SK-N-SH (cell line): ENCODE results near the gene PSMD7. TPM values are rescaled to one million over a fixed set of nuclear protein-coding genes. Genes with fewer than 3 reads are reported as not detected.

ENCODE experiments used
- CTCF ChIA-PET: fragments of 300-600, 350-600 bp; formaldehyde crosslinking; extraction: SDS; loops from one replicate; lab custom pipeline; 2021; lab: Yijun Ruan, JAX
- POLR2A ChIA-PET: fragments of 350-600 bp; sonication (Branson Sonifier 250); formaldehyde crosslinking; extraction: SDS; loops from one replicate; lab custom pipeline; 2020; ENCODE audit warnings: antibody characterized with exemption, inconsistent platforms; lab: Yijun Ruan, JAX
- DNase-seq: peaks from one replicate; pipeline ENCODE4 v3.0.0; 2012
- H2AFZ ChIP-seq: fragments of 200-600 bp; sonication (generic); 2 replicates; pipeline ENCODE4 v1.8.1; 2016; ENCODE audit warnings: antibody characterized with exemption, mild to moderate bottlenecking, low read depth
- H3F3A ChIP-seq: fragments of 200-600 bp; sonication (generic); replicated peaks from 2 replicates; pipeline ENCODE3; 2016; ENCODE audit warnings: antibody characterized with exemption, mild to moderate bottlenecking; ENCODE audit not compliant: insufficient read depth
- H3K27ac ChIP-seq, 2 experiments: fragments of 200-500 bp in 1 of 2; fragments of 200-600 bp in 1 of 2; sonication (Bioruptor generic) in 1 of 2; sonication (generic), shearing (Covaris generic) in 1 of 2; 2 replicates each; pipeline versions ENCODE4 v1.5.1 to v1.6.1; 2014 to 2016; ENCODE audit warnings: low read depth in 2 of 2, inconsistent platforms in 1 of 2, low read length in 1 of 2, mild to moderate bottlenecking in 1 of 2, mixed read lengths in 1 of 2
- H3K27me3 ChIP-seq: fragments of 200-600 bp; sonication (generic), shearing (Covaris generic); 2 replicates; pipeline ENCODE4 v1.6.1; 2016; ENCODE audit warnings: mixed run types; ENCODE audit not compliant: insufficient read depth
- H3K36me3 ChIP-seq, 2 experiments: fragments of 200-500 bp in 1 of 2; fragments of 200-600 bp in 1 of 2; sonication (Bioruptor generic) in 1 of 2; sonication (generic) in 1 of 2; replicated peaks in 1 of 2; 2 replicates each; pipeline versions ENCODE3 to v1.5.1; 2014 to 2016; ENCODE audit warnings: low read length in 1 of 2, mild to moderate bottlenecking in 1 of 2; ENCODE audit not compliant: insufficient read depth in 2 of 2, control insufficient read depth in 1 of 2
- H3K4me1 ChIP-seq, 2 experiments: fragments of 200-500 bp in 1 of 2; fragments of 200-600 bp in 1 of 2; sonication (Bioruptor generic) in 1 of 2; sonication (generic), shearing (Covaris generic) in 1 of 2; 2 replicates each; pipeline versions ENCODE4 v1.5.1 to v1.6.1; 2014 to 2016; ENCODE audit warnings: low read depth in 1 of 2, low read length in 1 of 2, mixed run types in 1 of 2; ENCODE audit not compliant: insufficient read depth in 2 of 2, control insufficient read depth in 1 of 2
- H3K4me2 ChIP-seq: fragments of 200-600 bp; sonication (generic), shearing (Covaris generic); 2 replicates; pipeline ENCODE4 v1.6.1; 2017; ENCODE audit warnings: mixed run types
- H3K4me3 ChIP-seq, 2 experiments: fragments of 200-500 bp in 1 of 2; fragments of 200-600 bp in 1 of 2; sonication (Bioruptor generic) in 1 of 2; sonication (generic), shearing (Covaris generic) in 1 of 2; 2 replicates each; pipeline versions ENCODE4 v1.5.1 to v1.8.1; 2014 to 2016; ENCODE audit warnings: low read depth in 2 of 2, inconsistent platforms in 1 of 2, low read length in 1 of 2, mild to moderate bottlenecking in 1 of 2, mixed read lengths in 1 of 2, moderate library complexity in 1 of 2
- H3K79me2 ChIP-seq: fragments of 200-600 bp; sonication (generic); 2 replicates; pipeline ENCODE4 v1.8.1; 2017; ENCODE audit warnings: mild to moderate bottlenecking; ENCODE audit not compliant: insufficient read depth
- H3K9ac ChIP-seq: fragments of 200-600 bp; sonication (generic); 2 replicates; pipeline ENCODE4 v1.6.1; 2017; ENCODE audit warnings: mixed run types
- H3K9me2 ChIP-seq: fragments of 200-600 bp; sonication (generic); 2 replicates; pipeline ENCODE4 v1.6.1; 2017; ENCODE audit warnings: mixed run types
- H3K9me3 ChIP-seq: fragments of 200-600 bp; sonication (generic); 2 replicates; pipeline ENCODE4 v1.6.1; 2017; ENCODE audit warnings: mixed run types, mild to moderate bottlenecking, moderate library complexity
- H4K20me1 ChIP-seq: fragments of 200-600 bp; sonication (generic); 2 replicates; pipeline ENCODE4 v1.6.1; 2017; ENCODE audit warnings: mild to moderate bottlenecking, mixed run types; ENCODE audit not compliant: insufficient read depth
- CHD2 ChIP-seq: fragments of 150-350 bp; IDR thresholded peaks from 2 replicates; pipeline ENCODE4 v1.6.1; 2018; ENCODE audit warnings: low read length; ENCODE audit not compliant: partially characterized antibody
- EP300 ChIP-seq, 2 experiments: IDR thresholded peaks; 2 replicates each; pipeline versions ENCODE4 v1.4.0 to v1.6.1; 2012; ENCODE audit warnings: borderline replicate concordance in 1 of 2, low read depth in 1 of 2, low read length in 1 of 2
- FOSL2 ChIP-seq: IDR thresholded peaks from 2 replicates; pipeline ENCODE4 v1.4.0; 2012; ENCODE audit warnings: low read depth, mild to moderate bottlenecking, moderate library complexity, borderline replicate concordance
- GABPA ChIP-seq: IDR thresholded peaks from 2 replicates; pipeline ENCODE4 v1.4.0; 2012; ENCODE audit warnings: low read depth, mild to moderate bottlenecking
- PBX3 ChIP-seq: IDR thresholded peaks from 2 replicates; pipeline ENCODE4; 2012
- USF2 ChIP-seq: fragments of 150-350 bp; IDR thresholded peaks from 2 replicates; pipeline ENCODE4 v1.6.1; 2017; ENCODE audit warnings: antibody characterized with exemption, low read length, low read depth, borderline replicate concordance
- WGBS: methylation state at CpG from one replicate; pipeline ENCODE4 v1.1.6; 2017; ENCODE audit warnings: low lambda C conversion rate; 5-methylcytosine and 5-hydroxymethylcytosine counted together
- polyA plus RNA-seq, 3 experiments: library from polyadenylated mRNA; depleted of rRNA; stranded (reverse); fragments of >200 nt; gene quantifications; 2 replicates each; pipeline ENCODE4 v1.2.3, GENCODE V29; 2012
- TF ChIP-seq, protein P1 (sequence below): IDR thresholded peaks from 2 replicates; pipeline ENCODE4 v1.4.0; 2012; ENCODE audit warnings: low read depth, borderline replicate concordance

The PSMD7 gene
- polyA plus RNA-seq, 1 of the 3 experiments (the other 2 are of a cell fraction), result 142 TPM

GRCh38 chr16:74297145-74297665 lies 591 bp downstream of the PSMD7 start:
- Histone ChIP-seq H3K36me3 (peaks cover 32 to 41% of the 10 kb centered on the region in 2 experiments), H3F3A (no peaks in the 10 kb centered on the region), H3K27me3 (no peaks in the 10 kb centered on the region), H3K9me3 (no peaks in the 10 kb centered on the region), H3K9ac (peak overlapping the region; percentile 98), H4K20me1 (peaks cover 28% of the 10 kb centered on the region), H3K4me3 (peak overlapping the region; percentile 83 to 87), H3K4me2 (peak overlapping the region; percentile 79), H3K27ac (peak overlapping the region; percentile 85 to 91), H2AFZ (peak overlapping the region; percentile 95; the same call in 1 of the 2 replicates), H3K4me1 (peaks cover 6 to 12% of the 10 kb centered on the region in 2 experiments), H3K9me2 (no peaks in the 10 kb centered on the region), H3K79me2 (peaks cover 50% of the 10 kb centered on the region)
- peak; percentile 56 for DNase-seq
- TF ChIP-seq USF2 (no peak), PBX3 (no peak)
- 3% methylated on average over 21 of the region's 27 CpGs for WGBS
- ChIA-PET POLR2A (interaction anchor here (0.9 to 1.5 kb wide), 3 partner anchors 9 to 310 kb away, joined by 3 to 8 read pairs (median 7); partner anchors contain the start of gene GLG1), CTCF (interaction anchor here (0.5 to 2.4 kb wide), 5 partner anchors 9 to 258 kb away, joined by 3 to 14 read pairs (median 3); no protein-coding TSS in a partner anchor)

- peak overlapping the region; percentile 98 for H3K9ac ChIP-seq
- TF ChIP-seq CHD2, result no peak
- no peak for TF ChIP-seq FOSL2
- no peak for TF ChIP-seq GABPA
- TF ChIP-seq, protein P1, sequence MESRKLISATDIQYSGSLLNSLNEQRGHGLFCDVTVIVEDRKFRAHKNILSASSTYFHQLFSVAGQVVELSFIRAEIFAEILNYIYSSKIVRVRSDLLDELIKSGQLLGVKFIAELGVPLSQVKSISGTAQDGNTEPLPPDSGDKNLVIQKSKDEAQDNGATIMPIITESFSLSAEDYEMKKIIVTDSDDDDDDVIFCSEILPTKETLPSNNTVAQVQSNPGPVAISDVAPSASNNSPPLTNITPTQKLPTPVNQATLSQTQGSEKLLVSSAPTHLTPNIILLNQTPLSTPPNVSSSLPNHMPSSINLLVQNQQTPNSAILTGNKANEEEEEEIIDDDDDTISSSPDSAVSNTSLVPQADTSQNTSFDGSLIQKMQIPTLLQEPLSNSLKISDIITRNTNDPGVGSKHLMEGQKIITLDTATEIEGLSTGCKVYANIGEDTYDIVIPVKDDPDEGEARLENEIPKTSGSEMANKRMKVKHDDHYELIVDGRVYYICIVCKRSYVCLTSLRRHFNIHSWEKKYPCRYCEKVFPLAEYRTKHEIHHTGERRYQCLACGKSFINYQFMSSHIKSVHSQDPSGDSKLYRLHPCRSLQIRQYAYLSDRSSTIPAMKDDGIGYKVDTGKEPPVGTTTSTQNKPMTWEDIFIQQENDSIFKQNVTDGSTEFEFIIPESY, result no peak
- no peak for TF ChIP-seq USF2
- TF ChIP-seq EP300 (IDR thresholded peaks at IDR 0.05; ENCODE audit: borderline replicate concordance in 1 of 2, low read depth in 1 of 2, low read length in 1 of 2), result no peak
- ChIA-PET CTCF (interaction anchor here (0.6 to 2.3 kb wide), 4 partner anchors 11 to 408 kb away, joined by 3 to 14 read pairs (median 4); no protein-coding TSS in a partner anchor), POLR2A (interaction anchor here (0.9 to 1.3 kb wide), 3 partner anchors 10 to 309 kb away, joined by 3 to 7 read pairs (median 3); partner anchors contain the start of gene GLG1)
- no peak overlapping the region for H2AFZ ChIP-seq
- peaks cover 6 to 12% of the 10 kb centered on the region in 2 experiments for H3K4me1 ChIP-seq
- no peak for DNase-seq
- H4K20me1 ChIP-seq, result peaks cover 28% of the 10 kb centered on the region
- no peaks in the 10 kb centered on the region for H3K27me3 ChIP-seq
- peak overlapping the region; percentile 79 for H3K4me2 ChIP-seq
- H3K9me2 ChIP-seq, result no peaks in the 10 kb centered on the region
- H3K27ac ChIP-seq, result no peak overlapping the region
- H3K36me3 ChIP-seq, result peaks cover 40 to 50% of the 10 kb centered on the region in 2 experiments
- H3K4me3 ChIP-seq, result peak overlapping the region; percentile 83 to 87
- H3K79me2 ChIP-seq, result peaks cover 50% of the 10 kb centered on the region
- WGBS, result 79% methylated on average over 2 of the region's 2 CpGs
- H3K9me3 ChIP-seq, result no peaks in the 10 kb centered on the region
- no peaks in the 10 kb centered on the region for H3F3A ChIP-seq
Observed at GRCh38 chr16:74298104-74298503, 1.5 kb downstream of the PSMD7 start.
